ENCODE results near the gene C2CD2.

DNA sequence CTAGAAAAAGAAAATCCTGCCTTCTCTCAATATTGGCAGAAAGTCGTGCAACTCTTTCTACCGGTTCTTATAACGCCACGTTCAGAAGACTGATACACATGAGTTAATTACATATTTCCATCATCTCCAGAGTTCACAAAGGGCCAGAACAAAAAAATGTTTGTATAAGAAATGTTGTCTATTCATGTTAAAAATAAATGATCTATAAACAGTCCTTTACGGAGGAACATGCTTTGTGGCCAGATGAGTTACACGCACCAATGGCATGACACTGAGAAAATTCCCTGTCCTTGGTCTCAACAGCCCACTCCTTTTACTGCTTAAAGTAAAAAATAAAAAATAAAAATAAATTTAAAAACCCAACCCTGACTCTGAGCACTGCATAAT lies 29.5 kb downstream of the C2CD2 start:
- TF ChIP-seq, protein P1, sequence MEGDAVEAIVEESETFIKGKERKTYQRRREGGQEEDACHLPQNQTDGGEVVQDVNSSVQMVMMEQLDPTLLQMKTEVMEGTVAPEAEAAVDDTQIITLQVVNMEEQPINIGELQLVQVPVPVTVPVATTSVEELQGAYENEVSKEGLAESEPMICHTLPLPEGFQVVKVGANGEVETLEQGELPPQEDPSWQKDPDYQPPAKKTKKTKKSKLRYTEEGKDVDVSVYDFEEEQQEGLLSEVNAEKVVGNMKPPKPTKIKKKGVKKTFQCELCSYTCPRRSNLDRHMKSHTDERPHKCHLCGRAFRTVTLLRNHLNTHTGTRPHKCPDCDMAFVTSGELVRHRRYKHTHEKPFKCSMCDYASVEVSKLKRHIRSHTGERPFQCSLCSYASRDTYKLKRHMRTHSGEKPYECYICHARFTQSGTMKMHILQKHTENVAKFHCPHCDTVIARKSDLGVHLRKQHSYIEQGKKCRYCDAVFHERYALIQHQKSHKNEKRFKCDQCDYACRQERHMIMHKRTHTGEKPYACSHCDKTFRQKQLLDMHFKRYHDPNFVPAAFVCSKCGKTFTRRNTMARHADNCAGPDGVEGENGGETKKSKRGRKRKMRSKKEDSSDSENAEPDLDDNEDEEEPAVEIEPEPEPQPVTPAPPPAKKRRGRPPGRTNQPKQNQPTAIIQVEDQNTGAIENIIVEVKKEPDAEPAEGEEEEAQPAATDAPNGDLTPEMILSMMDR (IDR thresholded peaks at IDR 0.05): no peak
- no peak for TF ChIP-seq RAD21 (IDR thresholded peaks at IDR 0.05; ENCODE audit: low read length)
- TF ChIP-seq, protein P2, sequence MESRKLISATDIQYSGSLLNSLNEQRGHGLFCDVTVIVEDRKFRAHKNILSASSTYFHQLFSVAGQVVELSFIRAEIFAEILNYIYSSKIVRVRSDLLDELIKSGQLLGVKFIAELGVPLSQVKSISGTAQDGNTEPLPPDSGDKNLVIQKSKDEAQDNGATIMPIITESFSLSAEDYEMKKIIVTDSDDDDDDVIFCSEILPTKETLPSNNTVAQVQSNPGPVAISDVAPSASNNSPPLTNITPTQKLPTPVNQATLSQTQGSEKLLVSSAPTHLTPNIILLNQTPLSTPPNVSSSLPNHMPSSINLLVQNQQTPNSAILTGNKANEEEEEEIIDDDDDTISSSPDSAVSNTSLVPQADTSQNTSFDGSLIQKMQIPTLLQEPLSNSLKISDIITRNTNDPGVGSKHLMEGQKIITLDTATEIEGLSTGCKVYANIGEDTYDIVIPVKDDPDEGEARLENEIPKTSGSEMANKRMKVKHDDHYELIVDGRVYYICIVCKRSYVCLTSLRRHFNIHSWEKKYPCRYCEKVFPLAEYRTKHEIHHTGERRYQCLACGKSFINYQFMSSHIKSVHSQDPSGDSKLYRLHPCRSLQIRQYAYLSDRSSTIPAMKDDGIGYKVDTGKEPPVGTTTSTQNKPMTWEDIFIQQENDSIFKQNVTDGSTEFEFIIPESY (IDR thresholded peaks at IDR 0.05; ENCODE audit: borderline replicate concordance, low read depth): no peak
- no peak for TF ChIP-seq RFX5 (IDR thresholded peaks at IDR 0.05; ENCODE audit: low read length)
- no peak for TF ChIP-seq POLR2AphosphoS5 (IDR thresholded peaks at IDR 0.05; ENCODE audit: low read depth, low read length)
- no peak for TF ChIP-seq TEAD4 (IDR thresholded peaks at IDR 0.05; ENCODE audit: borderline replicate concordance, insufficient read depth)
- TF ChIP-seq JUND (IDR thresholded peaks at IDR 0.05): no peak
- TF ChIP-seq EZH2phosphoT487 (IDR thresholded peaks at IDR 0.05; ENCODE audit: borderline replicate concordance, low read depth): no peak
- TF ChIP-seq EP300 (IDR thresholded peaks at IDR 0.05; ENCODE audit: borderline replicate concordance in 1 of 2, low read depth in 1 of 2, low read length in 1 of 2): no peak
- TF ChIP-seq, protein P3, sequence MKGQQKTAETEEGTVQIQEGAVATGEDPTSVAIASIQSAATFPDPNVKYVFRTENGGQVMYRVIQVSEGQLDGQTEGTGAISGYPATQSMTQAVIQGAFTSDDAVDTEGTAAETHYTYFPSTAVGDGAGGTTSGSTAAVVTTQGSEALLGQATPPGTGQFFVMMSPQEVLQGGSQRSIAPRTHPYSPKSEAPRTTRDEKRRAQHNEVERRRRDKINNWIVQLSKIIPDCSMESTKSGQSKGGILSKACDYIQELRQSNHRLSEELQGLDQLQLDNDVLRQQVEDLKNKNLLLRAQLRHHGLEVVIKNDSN (IDR thresholded peaks at IDR 0.05; ENCODE audit: borderline replicate concordance, low read depth): no peak
- no peak for TF ChIP-seq TAF1 (IDR thresholded peaks at IDR 0.05; ENCODE audit: borderline replicate concordance, low read depth, low read length)
